Natural killer cell (primary cell): ENCODE results near the gene NKX1-1. TPM values are rescaled to one million over a fixed set of nuclear protein-coding genes. Genes with fewer than 3 reads are reported as not detected.

Source experiments
- ATAC-seq, 3 donors: fragments of 150-1000 bp in 2 of 3; fragments of 200-7000 bp in 1 of 3; cut with Tn5 transposase; 1 replicate in 1 of 3; 2 replicates in 2 of 3; pipeline ENCODE4 v1.10.0; 2021; ENCODE audit warnings: mild to moderate bottlenecking in 2 of 3, moderate library complexity in 2 of 3
- DNase-seq, 2 donors: peaks; one replicate each; pipeline versions ENCODE4 v3.0.0 to v3.0.0-alpha.2; 2013 to 2021; ENCODE audit warnings: mixed read lengths in 1 of 2
- H3K27ac ChIP-seq: one replicate; pipeline ENCODE4 v1.5.1; 2013; ENCODE audit warnings: mild to moderate bottlenecking, low read length
- H3K27me3 ChIP-seq: one replicate; pipeline ENCODE4 v1.6.1; 2013; ENCODE audit warnings: low read length; ENCODE audit not compliant: control insufficient read depth, insufficient read depth
- H3K36me3 ChIP-seq: one replicate; pipeline ENCODE4 v1.6.1; 2013; ENCODE audit warnings: low read length; ENCODE audit not compliant: control insufficient read depth, insufficient read depth
- H3K4me1 ChIP-seq: one replicate; pipeline ENCODE4 v1.6.1; 2013; ENCODE audit warnings: low read length; ENCODE audit not compliant: control insufficient read depth, insufficient read depth
- H3K4me3 ChIP-seq: one replicate; pipeline ENCODE4 v1.5.1; 2013; ENCODE audit warnings: low read length
- H3K9me3 ChIP-seq: one replicate; pipeline ENCODE4 v1.6.1; 2013; ENCODE audit warnings: low read length; ENCODE audit not compliant: control insufficient read depth, insufficient read depth
- H3K27ac Mint-ChIP-seq, 2 donors: one replicate each; pipeline ENCODE4 v1.8.0; 2022; ENCODE audit warnings: mild to moderate bottlenecking in 2 of 2, mixed read lengths in 2 of 2, moderate library complexity in 1 of 2
- H3K27me3 Mint-ChIP-seq, 2 donors: one replicate each; pipeline ENCODE4 v1.8.0; 2022; ENCODE audit warnings: low read depth in 2 of 2, mixed read lengths in 2 of 2
- H3K36me3 Mint-ChIP-seq: one replicate; pipeline ENCODE4 v1.8.0; 2022; ENCODE audit warnings: mixed read lengths
- H3K4me1 Mint-ChIP-seq, 2 donors: one replicate each; pipeline ENCODE4 v1.8.0; 2022; ENCODE audit warnings: mixed read lengths in 2 of 2
- H3K4me3 Mint-ChIP-seq: one replicate; pipeline ENCODE4 v1.8.0; 2022; ENCODE audit warnings: mild to moderate bottlenecking, moderate library complexity, mixed read lengths
- H3K9me3 Mint-ChIP-seq, 2 donors: one replicate each; pipeline ENCODE4 v1.8.0; 2022; ENCODE audit warnings: mixed read lengths in 2 of 2
- CTCF ChIP-seq: fragments of 200-600 bp; IDR thresholded peaks from one replicate; pipeline ENCODE4 v1.8.0; 2022; ENCODE audit warnings: antibody characterized with exemption
- WGBS: methylation state at CpG from one replicate; pipeline ENCODE4 v1.1.7; 2013; ENCODE audit warnings: missing lambda C conversion rate; ENCODE audit not compliant: insufficient coverage; 5-methylcytosine and 5-hydroxymethylcytosine counted together
- intact Hi-C: fragments of 100-400 bp; cut with micrococcal nuclease; formaldehyde crosslinking; loops from one replicate; pipeline ENCODE4 v1.14.2; 2022
- total RNA-seq, 4 donors: library from RNA; stranded (reverse); fragments of 120-200 nt in 1 of 4; gene quantifications; one replicate each; pipeline versions ENCODE4 v1.2.3 to v1.2.4, GENCODE V29; 2013 to 2022

The NKX1-1 gene
- total RNA-seq, 3 donors from 2014 or later (not counting 1 experiment from before 2014, with no cell fraction given), result not detected

GRCh38 chr4:1385373-1386340, 20.6 kb downstream of the NKX1-1 start:
- DNase-seq (no peak), ATAC-seq (no peak)
- TF ChIP-seq CTCF, result no peak
- H3K4me1 ChIP-seq, result no peaks in the 10 kb centered on the region
- Mint-ChIP-seq H3K9me3 (peaks cover 0 to 5% of the 10 kb centered on the region in 2 donors), H3K36me3 (peaks cover 16% of the 10 kb centered on the region), H3K27me3 (no peaks in the 10 kb centered on the region), H3K4me1 (no peaks in the 10 kb centered on the region), H3K27ac (no peak overlapping the region), H3K4me3 (no peak overlapping the region)
- intact Hi-C loops, result no loop called here
- H3K27ac ChIP-seq, result no peak overlapping the region
- peaks cover 8% of the 10 kb centered on the region for H3K36me3 ChIP-seq
- no peaks in the 10 kb centered on the region for H3K27me3 ChIP-seq
- no peak overlapping the region for H3K4me3 ChIP-seq
- H3K9me3 ChIP-seq, result peaks cover 3% of the 10 kb centered on the region
- 96% methylated on average over 44 of the region's 44 CpGs for WGBS

- Mint-ChIP-seq H3K4me1 (no peaks in the 10 kb centered on the region), H3K9me3 (peaks cover 0 to 5% of the 10 kb centered on the region in 2 donors), H3K36me3 (peaks cover 12% of the 10 kb centered on the region), H3K27ac (no peak overlapping the region), H3K27me3 (no peaks in the 10 kb centered on the region), H3K4me3 (no peak overlapping the region)
- no peak for ATAC-seq
- Histone ChIP-seq H3K27me3 (no peaks in the 10 kb centered on the region), H3K4me3 (no peak overlapping the region), H3K36me3 (peaks cover 8% of the 10 kb centered on the region), H3K9me3 (peaks cover 3% of the 10 kb centered on the region), H3K4me1 (no peaks in the 10 kb centered on the region), H3K27ac (no peak overlapping the region)
- 84% methylated on average over 16 of the region's 16 CpGs for WGBS
- no peak for DNase-seq
- no peak for TF ChIP-seq CTCF
- intact Hi-C loops, result no loop called here
These were observed 21.4 kb downstream of the NKX1-1 start for GRCh38 chr4:1384675-1385372.

GRCh38 chr4:1383728-1384591, 22.3 kb downstream of the NKX1-1 start:
- intact Hi-C loops, result no loop called here
- Mint-ChIP-seq H3K27ac (no peak overlapping the region), H3K9me3 (peaks cover 0 to 5% of the 10 kb centered on the region in 2 donors), H3K36me3 (peaks cover 8% of the 10 kb centered on the region), H3K4me3 (no peak overlapping the region), H3K27me3 (no peaks in the 10 kb centered on the region), H3K4me1 (no peaks in the 10 kb centered on the region)
- Histone ChIP-seq H3K27me3 (no peaks in the 10 kb centered on the region), H3K4me3 (no peak overlapping the region), H3K9me3 (no peaks in the 10 kb centered on the region), H3K27ac (no peak overlapping the region), H3K36me3 (peaks cover 8% of the 10 kb centered on the region), H3K4me1 (no peaks in the 10 kb centered on the region)
- TF ChIP-seq CTCF, result no peak
- DNase-seq, result no peak
- ATAC-seq, result no peak
- 95% methylated on average over 34 of the region's 34 CpGs for WGBS
